Measurements from ENCODE around the gene ING2. TPM values are rescaled to one million over a fixed set of nuclear protein-coding genes. Genes with fewer than 3 reads are reported as not detected.

Gene ING2
- total and polyA plus RNA-seq, 8 donors, result 9.3 to 29.4 (median 24.1) TPM

DNA sequence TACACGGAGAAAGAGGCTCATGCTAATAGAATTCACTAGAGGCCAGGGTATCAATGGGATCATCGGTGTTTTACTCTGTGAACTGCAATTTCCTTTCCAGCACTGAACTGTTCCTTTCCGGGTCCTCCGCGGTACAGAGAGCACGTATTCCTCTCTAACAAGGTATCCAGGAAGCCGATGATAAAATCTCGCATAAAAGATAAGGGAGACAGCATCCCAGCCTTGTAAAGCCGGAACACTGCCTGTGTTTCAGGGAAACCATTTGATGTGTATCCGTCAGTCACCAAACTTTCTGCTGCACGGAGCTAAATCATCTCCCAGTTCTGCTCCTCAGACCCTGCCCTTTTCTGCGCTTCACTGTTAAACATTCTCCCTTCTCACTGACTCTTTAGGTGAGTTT is 54.0 kb downstream of the ING2 start:
- Histone ChIP-seq H3K9me3 (no peaks in the 10 kb centered on the region), H3K36me3 (no peaks in the 10 kb centered on the region), H3K27ac (no peak overlapping the region), H3K4me3 (no peak overlapping the region), H3K4me1 (no peaks in the 10 kb centered on the region), H3K27me3 (no peaks in the 10 kb centered on the region)
- intact Hi-C loops (cut with DNase I), result no loop called here
- DNase-seq (no peak), ATAC-seq (no peak)
- TF ChIP-seq, protein P1, sequence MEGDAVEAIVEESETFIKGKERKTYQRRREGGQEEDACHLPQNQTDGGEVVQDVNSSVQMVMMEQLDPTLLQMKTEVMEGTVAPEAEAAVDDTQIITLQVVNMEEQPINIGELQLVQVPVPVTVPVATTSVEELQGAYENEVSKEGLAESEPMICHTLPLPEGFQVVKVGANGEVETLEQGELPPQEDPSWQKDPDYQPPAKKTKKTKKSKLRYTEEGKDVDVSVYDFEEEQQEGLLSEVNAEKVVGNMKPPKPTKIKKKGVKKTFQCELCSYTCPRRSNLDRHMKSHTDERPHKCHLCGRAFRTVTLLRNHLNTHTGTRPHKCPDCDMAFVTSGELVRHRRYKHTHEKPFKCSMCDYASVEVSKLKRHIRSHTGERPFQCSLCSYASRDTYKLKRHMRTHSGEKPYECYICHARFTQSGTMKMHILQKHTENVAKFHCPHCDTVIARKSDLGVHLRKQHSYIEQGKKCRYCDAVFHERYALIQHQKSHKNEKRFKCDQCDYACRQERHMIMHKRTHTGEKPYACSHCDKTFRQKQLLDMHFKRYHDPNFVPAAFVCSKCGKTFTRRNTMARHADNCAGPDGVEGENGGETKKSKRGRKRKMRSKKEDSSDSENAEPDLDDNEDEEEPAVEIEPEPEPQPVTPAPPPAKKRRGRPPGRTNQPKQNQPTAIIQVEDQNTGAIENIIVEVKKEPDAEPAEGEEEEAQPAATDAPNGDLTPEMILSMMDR (IDR thresholded peaks at IDR 0.05), result no peak

GRCh38 chr4:183561905-183562304 is 57.0 kb downstream of the ING2 start:
- intact Hi-C loops (cut with DNase I), result no loop called here
- DNase-seq (no peak), ATAC-seq (no peak)
- no peak overlapping the region for H3K27ac ChIP-seq
- no peaks in the 10 kb centered on the region for H3K27me3 ChIP-seq
- TF ChIP-seq, protein P1 (IDR thresholded peaks at IDR 0.05), result no peak
- H3K36me3 ChIP-seq, result no peaks in the 10 kb centered on the region
- no peaks in the 10 kb centered on the region for H3K4me1 ChIP-seq
- no peak overlapping the region for H3K4me3 ChIP-seq
- no peaks in the 10 kb centered on the region for H3K9me3 ChIP-seq

Other genes starting within 250 kb of the ING2 start
- gene CLDN22, start 184.8 kb upstream of the ING2 start, total RNA-seq, result not detected
- under 1 TPM in 5 of 6 donors, not detected in 1; 0.45 to 0.74 (median 0.60) TPM for gene CLDN22, start 184.8 kb upstream of the ING2 start, polyA plus RNA-seq (ENCODE audit: insufficient read length in 6 of 6)
- gene CLDN24, start 182.6 kb upstream of the ING2 start, total RNA-seq, result not detected
- under 1 TPM in 2 of 6 donors, not detected in 4; 0.25 to 0.53 TPM for gene CLDN24, start 182.6 kb upstream of the ING2 start, polyA plus RNA-seq (ENCODE audit: insufficient read length in 6 of 6)
- 10 to 100 TPM; 10.1 to 14.4 TPM for gene CDKN2AIP, start 60.4 kb upstream of the ING2 start, total RNA-seq
- 10 to 100 TPM; 27.2 to 33.3 (median 31.2) TPM for gene CDKN2AIP, start 60.4 kb upstream of the ING2 start, polyA plus RNA-seq (ENCODE audit: insufficient read length in 6 of 6)
- 10 to 100 TPM; 15.4 to 17.7 TPM for gene RWDD4, start 154.1 kb downstream of the ING2 start, total RNA-seq
- 10 to 100 TPM; 28.3 to 35.5 (median 30.6) TPM for gene RWDD4, start 154.1 kb downstream of the ING2 start, polyA plus RNA-seq (ENCODE audit: insufficient read length in 6 of 6)
- gene TRAPPC11, start 154.2 kb downstream of the ING2 start, total RNA-seq, result 10 to 100 TPM; 29.5 to 36.4 TPM
- gene TRAPPC11, start 154.2 kb downstream of the ING2 start, polyA plus RNA-seq (ENCODE audit: insufficient read length in 6 of 6), result 10 to 100 TPM; 48.1 to 55.2 (median 50.0) TPM

All from left lung (tissue), 10 donors.